Fibroblast of lung (primary cell): ENCODE results near the gene RNASEH2A. TPM values are rescaled to one million over a fixed set of nuclear protein-coding genes. Genes with fewer than 3 reads are reported as not detected.

Experiments used
- DNase-seq, 2 donors: peaks; one replicate each; pipeline versions ENCODE4 v3.0.0 to v3.0.0-alpha.2; 2010; ENCODE audit warnings: low read depth in 2 of 2
- H2AFZ ChIP-seq: 2 replicates; pipeline ENCODE4 v1.5.1; 2012; ENCODE audit warnings: low read length, control low read depth, inconsistent platforms
- H3K27ac ChIP-seq: 2 replicates; pipeline ENCODE4 v1.5.1; 2011; ENCODE audit warnings: low read length, control low read depth; ENCODE audit not compliant: insufficient read depth
- H3K27me3 ChIP-seq: 2 replicates; pipeline ENCODE4 v1.5.1; 2011; ENCODE audit warnings: mild to moderate bottlenecking, low read length; ENCODE audit not compliant: control insufficient read depth, insufficient read depth
- H3K36me3 ChIP-seq: 2 replicates; pipeline ENCODE4 v1.5.1; 2011; ENCODE audit warnings: low read length; ENCODE audit not compliant: control insufficient read depth, insufficient read depth
- H3K4me1 ChIP-seq: 2 replicates; pipeline ENCODE4 v1.5.1; 2011; ENCODE audit warnings: low read length; ENCODE audit not compliant: control insufficient read depth, insufficient read depth; ENCODE audit errors: extremely low read depth
- H3K4me2 ChIP-seq: 2 replicates; pipeline ENCODE4 v1.5.1; 2011; ENCODE audit warnings: low read length, control low read depth; ENCODE audit not compliant: insufficient read depth; ENCODE audit errors: extremely low read depth
- H3K4me3 ChIP-seq, 4 experiments: fragments of 200-600 bp in 1 of 4; sonication (generic) in 1 of 4; replicated peaks in 1 of 4; 2 replicates each; pipeline ENCODE4 v1.5.1; 2011 to 2016; ENCODE audit warnings: low read length in 4 of 4, low read depth in 3 of 4, mild to moderate bottlenecking in 3 of 4, control low read depth in 2 of 4, inconsistent platforms in 1 of 4, mixed read lengths in 1 of 4; ENCODE audit not compliant: insufficient read depth in 1 of 4; ENCODE audit errors: control extremely low read depth in 1 of 4
- H3K79me2 ChIP-seq: 2 replicates; pipeline ENCODE4 v1.5.1; 2012; ENCODE audit warnings: mild to moderate bottlenecking, low read length, inconsistent platforms; ENCODE audit not compliant: control insufficient read depth, insufficient read depth
- H3K9ac ChIP-seq: 2 replicates; pipeline ENCODE4 v1.5.1; 2011; ENCODE audit warnings: mild to moderate bottlenecking, low read length, control low read depth; ENCODE audit not compliant: insufficient read depth
- H3K9me3 ChIP-seq: 2 replicates; pipeline ENCODE4 v1.5.1; 2012; ENCODE audit warnings: low read depth, low read length; ENCODE audit not compliant: control insufficient read depth, insufficient read depth
- H4K20me1 ChIP-seq: 2 replicates; pipeline ENCODE4 v1.5.1; 2011; ENCODE audit warnings: low read length; ENCODE audit not compliant: control insufficient read depth, insufficient read depth; ENCODE audit errors: extremely low read depth
- EZH2 ChIP-seq: IDR thresholded peaks from 2 replicates; pipeline ENCODE4 v1.5.1; 2012; ENCODE audit warnings: low read length, control low read depth, mild to moderate bottlenecking; ENCODE audit errors: missing control alignments
- polyA plus RNA-seq, 2 donors: library from polyadenylated mRNA; depleted of rRNA in 1 of 2; stranded (reverse) in 1 of 2; unstranded in 1 of 2; fragments of >200 nt; gene quantifications; 2 replicates each; pipeline ENCODE4 v1.2.1, GENCODE V29; 2011 to 2012; ENCODE audit warnings: missing spikeins in 1 of 2
- total RNA-seq: library from RNA; depleted of rRNA; stranded (reverse); fragments of >200 nt; gene quantifications from 2 replicates; pipeline ENCODE4 v1.2.1, GENCODE V29; 2014
- TF ChIP-seq, protein P1 (sequence below), 2 donors: IDR thresholded peaks in 1 of 2; conservative IDR thresholded peaks in 1 of 2; 1 replicate in 1 of 2; 2 replicates in 1 of 2; pipeline ENCODE4 v1.5.1; 2011 to 2012; ENCODE audit warnings: low read length in 2 of 2, control low read depth in 1 of 2, inconsistent platforms in 1 of 2, low read depth in 1 of 2, mild to moderate bottlenecking in 1 of 2

RNASEH2A gene
- total and polyA plus RNA-seq, 2 donors (not counting 1 experiment from before 2014, with no cell fraction given) = 8.9 to 14.3 TPM

DNA sequence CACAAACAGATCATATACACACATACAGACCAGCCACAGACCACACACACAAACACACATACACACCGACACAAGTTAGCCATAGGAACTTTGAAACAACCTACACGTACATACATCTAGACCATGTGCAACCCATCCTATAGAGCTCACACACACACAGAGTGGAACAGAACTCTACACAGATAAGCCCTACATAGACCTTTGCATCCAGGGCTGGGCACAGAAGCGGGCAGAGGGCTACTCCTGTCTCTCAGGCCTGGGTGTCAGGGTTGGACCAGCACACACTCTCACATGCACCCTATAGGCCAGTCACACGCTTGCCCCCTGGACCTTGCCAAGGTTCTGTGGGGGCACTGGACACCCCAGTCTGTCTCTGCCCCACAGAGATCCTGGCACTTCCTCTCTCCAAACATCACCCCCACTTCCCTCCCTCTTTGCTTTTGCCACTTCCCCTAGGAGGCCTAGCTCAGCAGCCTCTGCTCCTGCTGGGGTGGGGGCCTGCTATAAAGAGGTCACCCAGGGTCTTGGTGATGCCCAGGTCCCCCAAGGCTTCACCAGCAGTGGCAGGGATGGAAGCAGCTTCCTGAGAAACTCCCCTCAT is 20.9 kb upstream of the RNASEH2A start:
- no peaks in the 10 kb centered on the region for H3K9me3 ChIP-seq
- H3K27me3 ChIP-seq = no peaks in the 10 kb centered on the region
- no peak overlapping the region for H2AFZ ChIP-seq
- H3K36me3 ChIP-seq = no peaks in the 10 kb centered on the region
- H3K9ac ChIP-seq = no peak overlapping the region
- H3K4me2 ChIP-seq = no peak overlapping the region
- TF ChIP-seq, protein P1, sequence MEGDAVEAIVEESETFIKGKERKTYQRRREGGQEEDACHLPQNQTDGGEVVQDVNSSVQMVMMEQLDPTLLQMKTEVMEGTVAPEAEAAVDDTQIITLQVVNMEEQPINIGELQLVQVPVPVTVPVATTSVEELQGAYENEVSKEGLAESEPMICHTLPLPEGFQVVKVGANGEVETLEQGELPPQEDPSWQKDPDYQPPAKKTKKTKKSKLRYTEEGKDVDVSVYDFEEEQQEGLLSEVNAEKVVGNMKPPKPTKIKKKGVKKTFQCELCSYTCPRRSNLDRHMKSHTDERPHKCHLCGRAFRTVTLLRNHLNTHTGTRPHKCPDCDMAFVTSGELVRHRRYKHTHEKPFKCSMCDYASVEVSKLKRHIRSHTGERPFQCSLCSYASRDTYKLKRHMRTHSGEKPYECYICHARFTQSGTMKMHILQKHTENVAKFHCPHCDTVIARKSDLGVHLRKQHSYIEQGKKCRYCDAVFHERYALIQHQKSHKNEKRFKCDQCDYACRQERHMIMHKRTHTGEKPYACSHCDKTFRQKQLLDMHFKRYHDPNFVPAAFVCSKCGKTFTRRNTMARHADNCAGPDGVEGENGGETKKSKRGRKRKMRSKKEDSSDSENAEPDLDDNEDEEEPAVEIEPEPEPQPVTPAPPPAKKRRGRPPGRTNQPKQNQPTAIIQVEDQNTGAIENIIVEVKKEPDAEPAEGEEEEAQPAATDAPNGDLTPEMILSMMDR (conservative IDR thresholded peaks at IDR 0.05 in 1 of 2, IDR thresholded peaks at IDR 0.05 in 1 of 2; ENCODE audit: low read depth in 1 of 2, low read length in 2 of 2) = no peak
- no peak for TF ChIP-seq EZH2
- H3K79me2 ChIP-seq = no peaks in the 10 kb centered on the region
- no peak for DNase-seq
- H3K4me1 ChIP-seq = peaks cover 40% of the 10 kb centered on the region
- H4K20me1 ChIP-seq = no peaks in the 10 kb centered on the region
- H3K27ac ChIP-seq = peak overlapping the region; percentile 34
- no peak overlapping the region for H3K4me3 ChIP-seq

DNA sequence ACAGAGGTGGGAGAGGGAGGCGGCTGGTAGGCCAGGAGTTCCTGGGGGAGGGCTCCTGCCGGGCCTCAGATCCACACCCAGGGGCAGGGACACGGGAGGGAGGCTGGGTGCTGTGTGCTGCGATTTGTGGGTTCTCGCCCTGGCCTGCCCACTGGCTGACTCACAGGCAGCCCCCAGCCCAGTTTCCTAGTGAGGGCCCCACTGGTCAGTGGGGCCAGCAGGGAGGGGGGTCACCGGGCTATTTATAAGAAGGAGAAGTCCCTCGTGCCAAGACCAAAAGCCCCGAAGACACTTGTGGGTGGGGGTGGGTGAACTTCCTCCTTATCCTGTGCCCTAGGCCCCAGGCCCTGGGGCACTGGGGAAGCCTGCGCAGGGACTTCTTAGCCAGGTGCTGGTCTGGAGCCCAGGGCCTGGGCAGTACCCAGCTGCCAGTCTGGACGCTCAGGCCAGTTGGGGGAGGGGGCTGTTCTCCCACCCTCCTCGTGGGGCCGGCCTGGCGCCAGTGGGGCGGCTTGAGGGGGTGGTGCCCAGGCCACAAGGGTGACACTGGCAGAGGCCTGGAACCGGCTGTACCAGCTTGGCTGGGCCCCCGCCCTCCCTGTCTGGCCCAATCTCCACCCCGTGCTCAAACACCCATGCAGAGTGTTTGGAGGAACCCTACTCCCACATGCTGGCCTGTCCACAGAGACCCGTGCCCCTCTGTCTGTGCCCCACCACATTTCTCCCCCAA is 20.1 kb upstream of the RNASEH2A start:
- Histone ChIP-seq H3K4me2 (no peak overlapping the region), H2AFZ (no peak overlapping the region), H3K27ac (peak overlapping the region; percentile 10), H3K27me3 (no peaks in the 10 kb centered on the region), H4K20me1 (no peaks in the 10 kb centered on the region), H3K79me2 (no peaks in the 10 kb centered on the region), H3K9me3 (no peaks in the 10 kb centered on the region), H3K4me3 (no peak overlapping the region), H3K9ac (no peak overlapping the region), H3K4me1 (peaks cover 46% of the 10 kb centered on the region), H3K36me3 (no peaks in the 10 kb centered on the region)
- TF ChIP-seq EZH2 = no peak
- TF ChIP-seq, protein P1 (conservative IDR thresholded peaks at IDR 0.05 in 1 of 2, IDR thresholded peaks at IDR 0.05 in 1 of 2; ENCODE audit: low read depth in 1 of 2, low read length in 2 of 2) = no peak
- no peak for DNase-seq

DNA sequence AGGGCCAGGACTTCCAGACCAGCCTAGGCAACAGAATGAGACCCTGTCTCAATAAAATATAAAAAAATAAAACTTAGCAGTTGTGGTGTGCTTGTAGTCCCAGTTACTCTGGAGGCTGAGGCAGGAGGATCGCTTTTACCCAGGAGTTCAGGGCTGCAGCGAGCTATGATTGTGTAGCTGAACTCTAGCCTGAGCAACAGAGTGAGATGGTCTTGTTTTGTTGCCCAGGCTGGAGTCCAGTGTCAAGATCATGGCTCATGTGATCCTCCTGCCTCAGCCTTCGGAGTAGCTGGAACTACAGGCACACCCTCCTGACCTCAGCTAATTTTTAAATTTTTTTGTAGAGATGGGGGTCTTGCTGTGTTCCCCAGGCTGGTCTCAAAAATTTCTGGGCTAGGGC is 19.4 kb upstream of the RNASEH2A start:
- Histone ChIP-seq H3K4me1 (peaks cover 42% of the 10 kb centered on the region), H3K79me2 (peaks cover 6% of the 10 kb centered on the region), H3K9me3 (no peaks in the 10 kb centered on the region), H3K4me3 (no peak overlapping the region), H3K27me3 (no peaks in the 10 kb centered on the region), H2AFZ (no peak overlapping the region), H3K27ac (no peak overlapping the region), H3K36me3 (no peaks in the 10 kb centered on the region), H4K20me1 (no peaks in the 10 kb centered on the region), H3K4me2 (no peak overlapping the region), H3K9ac (no peak overlapping the region)
- no peak for TF ChIP-seq EZH2
- TF ChIP-seq, protein P1 (conservative IDR thresholded peaks at IDR 0.05 in 1 of 2, IDR thresholded peaks at IDR 0.05 in 1 of 2; ENCODE audit: low read depth in 1 of 2, low read length in 2 of 2) = no peak
- DNase-seq = no peak
